Right lobe of liver (tissue), 4 donors: ENCODE data around the gene RAB6D.

Experiments
- CTCF ChIP-seq, 4 donors: fragments of 200-600 bp in 3 of 4; fragments of 450-650 bp in 1 of 4; IDR thresholded peaks; one replicate each; pipeline versions ENCODE4 v1.5.1 to v1.8.0; 2016 to 2022; ENCODE audit warnings: antibody characterized with exemption in 4 of 4, mild to moderate bottlenecking in 2 of 4
- POLR2A ChIP-seq: fragments of 450-650 bp; IDR thresholded peaks from one replicate; pipeline ENCODE4 v1.6.1; 2017; ENCODE audit warnings: antibody characterized with exemption, mild to moderate bottlenecking
- donor health status: DM: no; HTN: no; CAD: no.
- donor health status: DM: no; HTN: no; CAD: no.
- donor health status: DM: no; HTN: yes; CAD: no.

GRCh38 chr2:131394147-131394931, 30.4 kb upstream of the RAB6D start:
- no peak for TF ChIP-seq POLR2A
- no peak for TF ChIP-seq CTCF (IDR thresholded peaks at IDR 0.05)
